Measurements from ENCODE around the gene ZNF584.
"Not testable (repeated sequence)": the region's sequence is repeated elsewhere in the genome, so short reads cannot be mapped to it uniquely, and the experiment has no call there.

Gene ZNF584

DNA sequence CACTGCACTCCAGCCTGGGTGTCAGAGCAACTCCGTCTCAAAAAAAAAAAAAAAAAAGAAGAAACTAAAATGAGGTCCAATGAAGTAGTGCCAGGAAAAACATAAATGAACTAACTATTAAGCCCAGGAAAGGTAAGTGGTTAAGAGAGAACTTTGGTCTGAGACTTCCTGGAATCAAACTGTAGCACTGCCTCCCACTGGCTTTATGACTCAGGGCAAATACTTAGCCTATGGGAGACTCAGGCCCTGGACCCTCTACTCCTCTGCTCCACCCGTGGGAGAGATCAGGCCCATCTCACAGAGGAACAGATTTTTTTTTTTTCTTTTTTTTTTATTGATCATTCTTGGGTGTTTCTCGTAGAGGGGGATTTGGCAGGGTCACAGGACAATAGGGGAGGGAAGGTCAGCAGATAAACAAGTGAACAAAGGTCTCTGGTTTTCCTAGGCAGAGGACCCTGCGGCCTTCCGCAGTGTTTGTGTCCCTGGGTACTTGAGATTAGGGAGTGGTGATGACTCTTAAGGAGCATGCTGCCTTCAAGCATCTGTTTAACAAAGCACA lies 4.5 kb upstream of the ZNF584 start:
- not testable (repeated sequence) for DNase-seq (ENCODE audit: low read depth, low spot score)

DNA sequence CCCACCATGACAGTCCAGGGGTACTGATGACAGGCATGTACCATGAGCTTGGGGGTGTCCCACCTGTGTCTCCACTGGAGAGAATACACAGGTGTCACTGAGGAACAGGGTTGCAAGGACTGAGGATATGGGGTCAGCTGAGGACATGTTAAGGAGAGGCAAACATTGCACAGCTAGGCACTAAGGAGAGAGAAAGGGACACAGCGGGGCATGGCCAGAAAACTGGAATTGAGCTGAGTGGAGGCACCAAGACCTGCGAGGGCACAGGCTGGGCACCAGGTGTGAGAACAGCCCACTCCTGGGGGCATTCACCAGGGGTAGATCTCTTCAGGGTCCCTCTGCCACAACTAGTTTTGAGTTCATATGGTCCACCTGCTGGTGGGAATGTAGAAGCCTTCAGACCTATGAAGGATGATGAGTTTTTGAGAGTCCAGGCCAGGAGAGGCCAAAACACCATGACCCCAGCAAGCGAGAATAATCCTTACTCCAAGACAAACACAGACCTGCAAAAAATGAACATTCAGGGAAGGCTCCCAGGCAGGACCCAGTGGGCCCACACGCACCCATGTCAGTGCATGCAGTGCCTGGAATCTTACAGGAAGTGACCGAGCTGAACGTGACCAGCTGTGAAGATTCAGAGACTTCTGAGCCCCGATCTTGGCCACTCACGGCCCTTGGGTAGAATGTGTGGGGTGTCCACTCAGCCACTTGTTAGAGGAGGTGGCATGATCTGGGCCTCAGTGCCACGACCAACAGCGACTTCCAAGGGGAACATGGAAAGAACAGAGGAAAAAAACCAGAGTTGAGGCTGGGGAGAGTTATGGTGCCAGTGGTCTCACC lies 1.4 kb upstream of the ZNF584 start:
- no peak for DNase-seq (ENCODE audit: low read depth, low spot score)

DNA sequence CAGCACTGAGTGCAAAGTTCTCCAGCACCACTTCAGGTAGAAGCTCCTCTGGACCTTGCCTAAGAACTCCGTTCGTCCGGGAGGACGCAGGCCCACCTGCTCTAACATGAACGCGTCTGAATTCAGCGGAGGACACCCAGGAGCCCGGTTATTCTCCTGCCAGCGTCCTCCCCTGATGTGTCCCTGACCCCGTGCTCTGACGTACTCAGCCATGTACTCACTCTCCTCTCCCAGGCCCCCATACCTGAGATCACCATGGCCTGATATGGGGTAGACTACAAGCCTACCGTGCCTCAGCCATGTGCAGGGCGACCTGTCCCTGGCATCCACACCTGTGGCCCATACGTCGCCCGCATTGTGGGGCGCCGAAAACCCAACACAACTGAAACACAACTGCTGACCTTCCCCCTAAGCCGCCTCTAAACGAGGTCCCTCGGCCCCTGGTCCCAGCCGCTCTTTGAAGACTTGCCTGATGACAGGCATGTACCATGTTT lies 744 bp upstream of the ZNF584 start:
- no peak for DNase-seq (ENCODE audit: low read depth, low spot score)

DNA sequence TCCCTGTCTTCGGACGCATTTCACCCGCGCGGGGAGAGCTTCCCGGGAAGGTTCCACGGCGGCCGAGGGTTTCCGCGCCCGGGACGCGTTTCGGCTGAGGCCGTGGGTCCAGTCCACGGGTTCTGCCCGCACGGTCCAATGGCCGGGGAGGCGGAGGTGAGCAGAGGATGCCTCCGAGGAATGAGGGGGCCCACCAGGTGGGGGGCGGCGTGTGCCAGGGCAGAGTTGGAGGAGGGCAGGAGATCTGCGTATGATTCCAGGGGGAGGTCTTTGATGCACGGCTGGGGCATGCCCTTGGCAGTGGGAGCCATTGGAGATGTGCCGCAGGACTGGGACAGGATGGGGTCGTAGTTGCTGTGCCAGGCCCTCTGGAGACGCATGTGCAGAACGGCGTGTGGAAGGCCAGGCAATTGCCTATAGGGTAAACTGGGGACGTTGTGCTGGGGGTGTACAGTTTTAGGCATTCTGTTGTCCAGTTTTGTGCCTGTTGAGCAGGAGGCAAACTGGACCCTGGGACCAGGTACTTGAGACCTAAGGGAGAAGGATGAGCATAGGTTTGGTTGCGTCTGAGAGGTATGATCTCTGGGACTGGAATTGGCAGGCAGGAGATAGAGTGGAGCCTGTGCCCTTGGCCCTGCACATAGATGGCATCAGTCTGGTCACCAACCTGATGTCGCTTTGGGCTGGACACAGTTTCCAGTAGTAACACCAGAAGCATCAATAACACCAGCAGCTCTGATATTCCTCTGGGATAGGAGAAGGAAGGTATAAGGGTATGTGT lies 751 bp downstream of the ZNF584 start:
- DNase-seq (ENCODE audit: low read depth, low spot score) = peak; percentile 49

DNA sequence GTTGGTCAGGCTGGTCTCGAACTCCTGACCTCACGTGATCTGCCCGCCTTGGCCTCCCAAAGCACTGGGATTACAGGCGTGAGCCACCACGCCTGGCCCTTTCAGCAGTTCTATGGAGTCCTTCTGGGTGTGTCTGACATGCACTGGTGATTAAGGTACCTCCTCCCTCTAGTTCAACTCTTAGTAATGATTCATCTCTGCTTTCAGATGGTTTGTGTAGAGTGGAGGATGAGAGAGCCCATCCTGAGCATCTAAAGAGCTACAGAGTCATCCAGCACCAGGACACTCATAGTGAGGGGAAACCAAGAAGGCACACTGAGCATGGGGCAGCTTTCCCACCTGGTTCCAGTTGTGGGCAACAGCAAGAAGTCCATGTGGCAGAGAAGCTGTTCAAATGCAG lies 8.2 kb downstream of the ZNF584 start:
- DNase-seq (ENCODE audit: low read depth, low spot score) = no peak

DNA sequence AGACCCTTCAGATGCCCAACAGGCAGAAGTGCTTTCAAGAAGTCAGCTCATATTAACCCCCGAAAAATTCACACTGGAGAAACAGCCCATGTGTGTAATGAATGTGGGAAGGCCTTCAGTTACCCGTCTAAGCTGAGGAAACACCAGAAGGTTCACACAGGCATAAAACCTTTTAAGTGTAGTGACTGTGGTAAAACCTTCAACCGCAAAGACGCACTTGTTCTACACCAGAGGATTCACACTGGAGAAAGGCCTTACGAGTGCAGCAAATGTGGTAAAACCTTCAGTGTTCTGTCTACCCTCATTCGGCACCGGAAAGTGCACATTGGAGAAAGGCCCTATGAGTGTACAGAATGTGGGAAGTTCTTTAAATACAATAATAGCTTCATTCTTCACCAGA lies 8.6 kb downstream of the ZNF584 start:
- DNase-seq (ENCODE audit: low read depth, low spot score) = no peak

DNA sequence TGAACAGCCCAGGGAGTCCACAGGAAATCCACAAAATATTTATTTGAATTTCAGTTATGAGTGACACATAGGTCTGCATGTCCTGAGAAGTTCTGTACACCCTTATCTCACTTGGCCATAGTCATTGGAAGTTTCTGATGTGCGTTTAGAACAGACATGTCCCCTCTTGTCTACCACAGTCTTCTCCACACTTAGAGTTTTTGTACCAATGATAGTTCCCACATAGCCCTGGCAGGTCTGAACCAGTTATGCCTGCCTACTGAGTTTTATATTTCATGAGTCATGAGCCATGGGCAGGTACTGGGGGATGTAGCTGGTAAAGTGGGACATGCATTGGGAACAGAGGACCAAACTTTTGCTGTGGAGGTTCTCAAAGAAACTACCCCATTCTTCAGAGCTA lies 20.2 kb downstream of the ZNF584 start:
- no peak for DNase-seq (ENCODE audit: low read depth, low spot score)

DNA sequence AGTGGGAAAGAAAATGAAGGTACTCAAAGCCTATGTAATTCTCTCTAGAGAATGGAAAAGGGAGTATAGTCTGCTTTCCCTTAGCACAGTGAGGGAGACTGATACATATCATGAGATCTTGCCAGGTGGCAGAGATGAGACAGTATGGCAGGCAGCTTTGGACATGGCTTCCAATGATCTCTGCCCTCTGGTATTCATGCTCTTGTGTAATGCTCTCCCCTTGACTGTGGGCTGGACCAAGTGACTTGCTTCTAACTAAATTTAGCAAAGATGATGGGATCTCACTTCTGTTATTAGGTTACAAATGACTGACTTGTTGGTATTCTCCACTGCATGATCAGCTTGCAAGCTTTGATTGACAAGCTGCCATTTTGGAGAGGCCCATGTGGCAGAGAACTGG lies 21.3 kb downstream of the ZNF584 start:
- no peak for DNase-seq (ENCODE audit: low read depth, low spot score)

DNA sequence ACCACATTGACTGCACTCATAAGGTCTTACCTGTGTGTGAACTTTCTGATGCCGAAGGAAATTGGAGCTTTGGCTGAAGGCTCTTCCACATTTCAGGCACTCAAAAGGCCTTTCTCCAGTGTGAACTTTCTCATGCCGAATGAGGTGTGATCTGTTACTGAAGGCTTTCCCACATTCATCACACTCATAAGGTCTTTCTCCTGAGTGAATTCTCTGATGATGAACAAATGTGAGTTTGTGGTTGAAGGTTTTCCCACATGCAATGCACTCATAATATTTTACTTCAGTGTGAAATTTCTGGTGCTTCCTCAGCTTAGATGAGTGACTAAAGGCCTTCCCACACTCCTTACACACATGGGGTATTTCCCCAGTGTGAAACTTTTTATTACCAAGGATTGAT lies 25.8 kb downstream of the ZNF584 start:
- no peak for DNase-seq (ENCODE audit: low read depth, low spot score)

DNA sequence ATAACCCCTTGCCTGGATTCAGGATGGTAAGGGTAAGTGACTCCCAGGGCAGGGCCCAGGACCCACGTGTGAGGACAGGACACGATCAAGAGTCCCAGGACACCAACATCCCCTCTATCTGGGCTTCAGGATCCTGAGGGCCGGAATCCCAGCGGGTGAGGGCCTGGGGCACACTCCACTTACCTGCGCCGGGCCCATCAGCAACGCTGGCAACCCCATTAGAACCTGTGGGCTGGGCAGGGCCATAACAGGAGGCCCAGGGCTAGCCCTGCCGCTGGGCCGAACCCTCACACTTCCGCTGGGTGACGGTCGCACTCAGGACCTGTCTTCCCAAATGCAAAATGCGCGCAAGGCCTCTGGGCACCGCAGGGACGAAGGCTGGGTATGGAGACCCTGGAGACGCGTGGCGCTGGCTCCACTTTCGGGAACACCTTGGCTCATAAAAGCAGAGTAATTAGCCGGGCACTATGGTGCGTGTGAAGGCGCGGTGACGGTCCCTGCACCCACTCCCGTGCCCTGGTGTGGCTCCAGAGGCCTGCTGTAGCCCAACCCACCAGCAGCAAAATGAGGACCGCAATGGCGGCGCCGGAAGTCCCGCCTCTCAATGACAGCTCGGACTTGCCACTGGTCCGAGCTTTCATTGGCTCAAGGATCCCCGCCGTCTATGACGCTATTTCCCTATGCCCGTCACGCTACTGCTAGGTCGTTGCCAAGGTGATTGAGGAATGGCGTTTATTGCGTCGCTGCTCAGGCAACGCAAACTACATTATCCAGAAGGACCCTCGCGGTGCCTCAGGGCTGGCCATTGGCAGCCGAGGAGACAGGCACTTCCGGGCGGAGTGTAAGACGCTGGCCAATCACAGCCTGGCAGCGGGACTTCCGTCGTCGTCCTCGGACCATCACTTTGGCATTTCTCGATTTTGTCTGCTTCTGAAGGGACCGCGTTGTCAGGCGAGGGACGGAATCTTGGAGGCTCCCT lies 31.4 kb downstream of the ZNF584 start, which contains the start of gene ZNF132:
TSS of gene ZNF132 (minus strand) at position 578 of the 979 bp plus-strand sequence. CDS start at position 246, 332 bp downstream.
- DNase-seq (ENCODE audit: low read depth, low spot score) = peak; percentile 100

DNA sequence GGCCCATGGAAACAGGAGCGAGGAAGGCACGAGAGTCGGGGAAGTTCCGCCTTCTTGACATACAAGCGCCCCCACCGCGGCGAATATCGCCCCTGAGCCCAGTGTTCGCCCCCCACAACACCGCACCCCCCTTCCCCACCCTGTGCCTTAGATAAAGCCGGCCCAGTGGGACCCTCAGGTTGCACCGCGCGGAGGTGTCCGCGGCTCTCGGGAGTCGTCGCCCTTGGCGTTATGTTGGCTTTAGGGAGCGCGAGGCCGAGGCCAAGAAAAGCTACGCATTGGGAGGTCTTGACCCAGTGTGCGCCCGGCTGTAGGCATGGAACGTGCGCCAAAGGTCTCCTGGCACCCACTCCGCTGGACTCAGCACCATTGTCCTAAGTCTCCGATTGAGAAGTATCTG lies 32.1 kb downstream of the ZNF584 start:
- no peak for DNase-seq (ENCODE audit: low read depth, low spot score)

DNA sequence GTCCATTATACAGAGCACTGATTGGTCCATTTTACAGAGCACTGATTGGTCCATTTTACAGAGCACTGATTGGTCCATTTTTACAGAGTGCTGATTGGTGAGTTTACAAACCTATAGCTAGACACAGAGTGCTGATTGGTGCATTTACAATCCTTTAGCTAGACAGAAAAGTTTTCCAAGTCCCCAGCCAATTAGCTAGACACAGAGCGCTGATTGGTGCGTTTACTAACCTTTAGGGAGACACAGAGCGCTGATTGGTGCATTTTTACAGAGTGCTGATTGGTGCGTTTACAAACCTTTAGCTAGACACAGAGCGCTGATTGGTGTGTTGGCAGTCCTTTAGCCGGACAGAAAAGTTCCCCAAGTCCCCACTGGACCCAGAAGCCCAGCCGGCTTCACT lies 34.5 kb downstream of the ZNF584 start:
- DNase-seq (ENCODE audit: low read depth, low spot score) = not testable (repeated sequence)

DNA sequence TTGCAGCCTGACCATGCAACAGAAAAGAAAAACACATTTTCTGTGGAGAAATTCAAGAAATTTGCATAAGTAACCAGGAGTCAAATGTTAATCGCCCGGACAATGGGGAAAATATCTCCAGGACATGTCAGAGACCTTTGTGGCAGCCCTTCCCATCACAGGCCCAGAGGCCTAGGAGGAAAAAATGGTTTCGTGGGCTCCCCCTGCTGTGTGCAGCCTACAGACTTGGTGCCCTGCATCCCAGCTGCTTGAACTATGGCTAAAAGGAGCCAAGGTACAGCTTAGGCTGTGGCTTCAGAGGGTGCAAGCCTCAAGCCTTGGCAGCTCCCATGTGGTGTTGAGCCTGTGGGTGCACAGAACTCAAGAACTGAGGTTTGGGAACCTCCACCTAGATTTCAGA lies 40.4 kb downstream of the ZNF584 start:
- DNase-seq (ENCODE audit: low read depth, low spot score) = not testable (repeated sequence)

DNA sequence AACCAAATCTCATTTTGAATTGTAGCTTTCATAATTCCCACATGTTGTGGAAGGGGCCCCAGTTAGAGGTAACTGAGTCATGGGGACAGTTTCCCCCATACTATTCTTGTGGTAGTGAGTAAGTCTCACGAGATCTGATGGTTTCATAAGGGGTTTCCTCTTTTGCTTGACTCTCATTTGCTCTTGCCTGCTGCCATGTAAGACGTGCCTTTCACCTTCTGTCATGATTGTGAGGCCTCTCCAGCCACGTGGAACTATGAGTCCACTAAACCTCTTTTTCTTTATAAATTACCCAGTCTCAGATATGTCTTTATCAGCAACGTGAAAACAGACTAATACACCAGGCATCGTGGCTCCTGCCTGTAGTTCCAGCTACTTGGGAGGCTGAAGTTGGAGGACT lies 41.5 kb downstream of the ZNF584 start:
- DNase-seq (ENCODE audit: low read depth, low spot score) = not testable (repeated sequence)

DNA sequence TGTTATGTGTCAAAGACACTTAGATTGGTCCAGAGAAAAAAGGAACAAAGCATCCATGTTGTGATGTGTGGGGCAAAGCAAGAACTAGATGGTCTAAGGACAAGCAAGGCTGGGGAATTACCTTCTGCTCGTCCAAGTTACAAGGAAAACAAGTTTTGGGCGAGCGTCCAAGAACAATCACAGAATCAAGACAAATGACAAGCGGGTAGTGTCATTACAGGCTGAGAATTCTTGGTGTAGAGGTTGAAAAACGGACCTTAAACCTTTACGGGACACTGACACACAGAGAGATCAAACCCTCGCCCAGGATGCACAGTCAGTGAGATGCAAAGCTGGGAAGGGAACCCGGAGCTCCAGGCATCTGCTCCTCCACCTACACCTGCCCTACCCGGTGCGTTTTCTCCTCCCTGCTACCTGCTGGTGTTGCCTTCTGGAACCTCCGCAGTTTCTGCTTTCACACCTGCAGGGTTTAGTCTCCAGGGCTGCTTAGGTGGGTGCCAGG lies 42.5 kb downstream of the ZNF584 start:
- peak; percentile 18 for DNase-seq (ENCODE audit: low read depth, low spot score)

DNA sequence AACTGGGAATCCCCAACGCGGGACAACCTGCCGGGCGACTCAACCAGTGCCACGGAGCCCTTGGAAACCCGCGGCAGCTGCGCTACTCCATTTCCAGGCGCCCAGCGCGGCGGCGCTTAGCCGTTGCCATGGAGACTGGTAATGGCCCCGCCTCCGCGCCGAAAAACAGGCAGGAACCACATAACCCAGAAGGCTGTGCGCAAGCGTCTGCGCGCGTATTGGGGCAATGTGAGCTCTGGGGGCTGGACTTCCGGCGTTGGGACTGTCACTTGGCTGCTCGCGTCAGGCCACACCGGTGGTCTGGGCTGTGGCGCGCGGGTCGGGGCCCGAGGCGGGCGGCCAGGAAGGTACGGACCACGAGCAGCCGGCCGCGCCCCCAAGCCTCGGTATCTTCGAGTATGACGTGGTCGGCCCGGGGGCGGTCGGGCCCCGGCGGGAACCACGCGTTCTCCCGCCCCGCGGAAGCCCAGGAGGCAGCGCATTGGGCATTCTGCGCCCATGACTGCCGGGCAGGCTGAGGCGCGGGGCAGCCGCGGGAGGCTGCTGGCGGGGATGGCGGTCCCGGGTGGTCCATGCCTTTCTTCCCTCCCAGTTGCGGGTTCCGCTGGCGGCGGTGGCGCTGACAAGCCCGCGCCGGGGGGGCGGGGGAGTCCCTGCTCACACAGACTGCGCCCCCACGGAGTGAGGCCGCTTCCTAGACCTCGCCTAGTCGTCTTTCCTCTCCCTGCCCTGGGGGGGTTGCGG lies 43.1 kb downstream of the ZNF584 start, which contains the start of gene ZNF324B:
TSS of gene ZNF324B (plus strand) at position 265 of the 744 bp plus-strand sequence. CDS start 2,080 bp downstream, outside the sequence.
- DNase-seq (ENCODE audit: low read depth, low spot score) = peak; percentile 98

DNA sequence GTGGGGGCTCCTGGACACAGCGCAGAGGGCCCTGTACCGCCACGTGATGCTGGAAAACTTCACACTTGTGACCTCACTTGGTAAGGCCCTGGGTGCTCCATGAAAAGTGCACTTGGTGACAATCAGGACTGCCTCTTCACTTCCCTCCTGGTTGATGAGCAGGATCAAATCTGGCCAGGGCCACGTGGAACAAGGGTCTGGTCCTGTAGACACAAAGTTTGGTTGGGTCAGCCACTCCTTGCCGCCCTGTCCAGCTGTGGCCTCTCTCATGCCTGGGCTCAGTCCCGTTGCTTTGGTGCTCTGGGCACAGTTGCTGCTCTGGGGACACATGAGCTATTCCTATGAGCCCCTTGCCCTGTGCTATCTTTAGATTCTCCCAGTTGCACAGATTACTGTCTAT lies 45.3 kb downstream of the ZNF584 start:
- no peak for DNase-seq (ENCODE audit: low read depth, low spot score)

DNA sequence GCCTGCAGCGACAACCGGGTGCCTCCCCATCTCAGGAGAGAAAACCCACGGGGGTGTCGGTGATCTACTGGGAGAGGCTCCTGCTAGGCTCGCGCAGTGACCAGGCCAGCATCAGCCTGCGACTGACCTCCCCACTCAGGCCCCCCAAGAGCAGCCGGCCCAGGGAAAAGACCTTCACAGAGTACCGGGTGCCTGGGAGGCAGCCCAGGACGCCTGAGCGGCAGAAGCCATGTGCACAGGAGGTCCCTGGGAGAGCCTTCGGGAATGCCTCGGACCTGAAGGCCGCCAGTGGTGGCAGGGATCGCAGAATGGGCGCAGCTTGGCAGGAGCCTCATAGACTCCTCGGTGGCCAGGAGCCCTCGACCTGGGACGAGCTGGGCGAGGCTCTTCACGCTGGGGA lies 46.9 kb downstream of the ZNF584 start:
- no peak for DNase-seq (ENCODE audit: low read depth, low spot score)

DNA sequence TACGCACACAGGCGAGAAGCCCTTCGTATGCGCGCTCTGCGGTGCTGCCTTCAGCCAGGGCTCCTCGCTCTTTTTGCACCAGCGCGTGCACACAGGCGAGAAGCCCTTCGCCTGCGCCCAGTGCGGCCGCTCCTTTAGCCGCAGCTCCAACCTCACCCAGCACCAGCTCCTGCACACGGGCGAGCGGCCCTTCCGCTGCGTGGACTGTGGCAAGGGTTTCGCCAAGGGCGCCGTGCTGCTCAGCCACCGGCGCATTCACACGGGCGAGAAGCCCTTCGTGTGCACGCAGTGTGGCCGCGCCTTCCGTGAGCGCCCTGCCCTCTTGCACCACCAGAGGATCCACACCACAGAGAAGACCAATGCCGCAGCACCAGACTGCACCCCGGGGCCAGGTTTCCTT lies 47.7 kb downstream of the ZNF584 start:
- DNase-seq (ENCODE audit: low read depth, low spot score) = no peak

DNA sequence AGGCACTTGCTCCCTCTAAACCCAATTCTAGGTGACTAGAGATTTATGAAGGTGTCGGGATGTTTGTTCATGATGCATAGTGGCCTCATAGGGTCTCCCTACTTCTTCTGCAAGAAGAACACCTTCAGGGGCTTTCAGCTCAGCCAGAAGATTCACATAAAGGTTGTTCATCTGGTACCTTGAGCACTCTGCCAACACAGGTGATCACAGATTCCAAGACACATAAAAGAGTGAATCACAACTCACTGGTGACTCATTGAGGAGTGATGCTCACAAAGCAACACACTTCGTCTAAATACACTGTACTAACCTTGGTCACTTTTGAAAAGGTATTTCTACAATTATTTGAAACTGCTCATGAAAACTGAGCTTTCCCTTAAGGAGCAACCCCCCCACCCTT lies 51.6 kb downstream of the ZNF584 start:
- DNase-seq (ENCODE audit: low read depth, low spot score) = no peak

All from astrocyte of the hippocampus (primary cell).